HL-60/S4 (cell line): ENCODE results near the gene ATP9A.
"Not testable (repeated sequence)": the region's sequence is repeated elsewhere in the genome, so short reads cannot be mapped to it uniquely, and the experiment has no call there.

Source experiments
- in situ Hi-C: fragments of 300-500 bp; cut with MboI; formaldehyde crosslinking; loops from 2 replicates; pipeline ENCODE4 v1.14.3; 2022; ENCODE audit warnings: low sequenced_read_pairs

The ATP9A gene

GRCh38 chr20:51727872-51728271, 40.3 kb downstream of the ATP9A start:
- in situ Hi-C loops = no loop called here

- in situ Hi-C loops = no loop called here
Measured at GRCh38 chr20:51725584-51726176, 42.5 kb downstream of the ATP9A start.

GRCh38 chr20:51723026-51723425, 45.2 kb downstream of the ATP9A start:
- in situ Hi-C loops = not testable (repeated sequence)

GRCh38 chr20:51722246-51722645, 45.9 kb downstream of the ATP9A start:
- in situ Hi-C loops = not testable (repeated sequence)

- in situ Hi-C loops = no loop called here
Measured at GRCh38 chr20:51720854-51721253, 47.3 kb downstream of the ATP9A start.

- in situ Hi-C loops = no loop called here
Measured at GRCh38 chr20:51720384-51720783, 47.8 kb downstream of the ATP9A start.

GRCh38 chr20:51715856-51716185, 52.4 kb downstream of the ATP9A start:
- in situ Hi-C loops = no loop called here

GRCh38 chr20:51715163-51715855, 52.9 kb downstream of the ATP9A start:
- in situ Hi-C loops = no loop called here

- in situ Hi-C loops = no loop called here
Measured at GRCh38 chr20:51713213-51713598, 55.0 kb downstream of the ATP9A start.

GRCh38 chr20:51712501-51713212, 55.5 kb downstream of the ATP9A start:
- in situ Hi-C loops = no loop called here

GRCh38 chr20:51711426-51711825, 56.8 kb downstream of the ATP9A start:
- in situ Hi-C loops = no loop called here

GRCh38 chr20:51710361-51710894, 57.8 kb downstream of the ATP9A start:
- in situ Hi-C loops = no loop called here

- in situ Hi-C loops = no loop called here
Measured at GRCh38 chr20:51705400-51705799, 62.8 kb downstream of the ATP9A start.

GRCh38 chr20:51703400-51704287, 64.5 kb downstream of the ATP9A start:
- in situ Hi-C loops = no loop called here

- in situ Hi-C loops = no loop called here
Measured at GRCh38 chr20:51702556-51702955, 65.6 kb downstream of the ATP9A start.

- in situ Hi-C loops = no loop called here
Measured at GRCh38 chr20:51700809-51701285, 67.3 kb downstream of the ATP9A start.

GRCh38 chr20:51698252-51698651, 69.9 kb downstream of the ATP9A start:
- in situ Hi-C loops = no loop called here

- in situ Hi-C loops = no loop called here
Measured at GRCh38 chr20:51697096-51697826, 70.9 kb downstream of the ATP9A start.

GRCh38 chr20:51696304-51697071, 71.7 kb downstream of the ATP9A start:
- in situ Hi-C loops = no loop called here
